Measurements from ENCODE around the gene RPL26.
"Not testable (repeated sequence)": the region's sequence is repeated elsewhere in the genome, so short reads cannot be mapped to it uniquely, and the experiment has no call there.

RPL26 gene

GRCh38 chr17:8393470-8394231 lies 10.7 kb upstream of the RPL26 start:
- DNase-seq = no peak

- no peak for DNase-seq
Observed at GRCh38 chr17:8392674-8393469, 9.9 kb upstream of the RPL26 start.

GRCh38 chr17:8392274-8392673 lies 9.3 kb upstream of the RPL26 start:
- DNase-seq = no peak

- no peak for DNase-seq
Observed at GRCh38 chr17:8391711-8392110, 8.7 kb upstream of the RPL26 start.

GRCh38 chr17:8387914-8388651 lies 5.1 kb upstream of the RPL26 start:
- DNase-seq = no peak

GRCh38 chr17:8386841-8387240 lies 3.8 kb upstream of the RPL26 start:
- no peak for DNase-seq

GRCh38 chr17:8384801-8385378 lies 1.9 kb upstream of the RPL26 start:
- DNase-seq = no peak

- no peak for DNase-seq
Observed at GRCh38 chr17:8382880-8383142, 182 bp downstream of the RPL26 start.

GRCh38 chr17:8382052-8382879 lies 727 bp downstream of the RPL26 start:
- no peak for DNase-seq

- no peak for DNase-seq
Observed at GRCh38 chr17:8380049-8380448, 2.9 kb downstream of the RPL26 start.

- DNase-seq = not testable (repeated sequence)
Observed at GRCh38 chr17:8378117-8378516, 4.9 kb downstream of the RPL26 start.

GRCh38 chr17:8377422-8377821 lies 5.6 kb downstream of the RPL26 start:
- DNase-seq = no peak

GRCh38 chr17:8376271-8377067 lies 6.5 kb downstream of the RPL26 start, which contains the start of gene KRABD2:
KRABD2 (minus strand) TSS chr17:8376704.
- peak; percentile 94 for DNase-seq

- DNase-seq = no peak
Observed at GRCh38 chr17:8375738-8376259, 7.2 kb downstream of the RPL26 start.

- not testable (repeated sequence) for DNase-seq
Observed at GRCh38 chr17:8373856-8374255, 9.1 kb downstream of the RPL26 start.

- no peak for DNase-seq
Observed at GRCh38 chr17:8372422-8372821, 10.6 kb downstream of the RPL26 start.

GRCh38 chr17:8371786-8372185 lies 11.2 kb downstream of the RPL26 start:
- no peak for DNase-seq

GRCh38 chr17:8369944-8370343 lies 13.0 kb downstream of the RPL26 start:
- DNase-seq = no peak

GRCh38 chr17:8368193-8368592 lies 14.8 kb downstream of the RPL26 start:
- no peak for DNase-seq

GRCh38 chr17:8366231-8366630 lies 16.8 kb downstream of the RPL26 start:
- DNase-seq = no peak

GRCh38 chr17:8365143-8365542 lies 17.9 kb downstream of the RPL26 start:
- DNase-seq = no peak
